ENCODE measurements around the gene DCLK1.

The DCLK1 gene

GRCh38 chr13:35866801-35867200 lies 264.4 kb downstream of the DCLK1 start:
- TF ChIP-seq TAF1 (IDR thresholded peaks at IDR 0.05; ENCODE audit: borderline replicate concordance, insufficient read depth, low read length) (no peak), POLR2AphosphoS5 (IDR thresholded peaks at IDR 0.05; ENCODE audit: low read depth, low read length) (no peak), SIN3A (IDR thresholded peaks at IDR 0.05; ENCODE audit: borderline replicate concordance, insufficient read depth, low read length) (no peak), FOXP2 (optimal IDR thresholded peaks at IDR 0.05; ENCODE audit: borderline replicate concordance, extremely low read depth, extremely low read length, insufficient read depth) (no peak), REST (IDR thresholded peaks at IDR 0.05; ENCODE audit: insufficient read depth in 1 of 2, low read depth in 2 of 2, low read length in 2 of 2) (no peak)

GRCh38 chr13:35865341-35866240 lies 265.6 kb downstream of the DCLK1 start:
- no peak for TF ChIP-seq POLR2AphosphoS5 (IDR thresholded peaks at IDR 0.05; ENCODE audit: low read depth, low read length)
- TF ChIP-seq FOXP2 (optimal IDR thresholded peaks at IDR 0.05; ENCODE audit: borderline replicate concordance, extremely low read depth, extremely low read length, insufficient read depth) = no peak
- TF ChIP-seq REST (IDR thresholded peaks at IDR 0.05; ENCODE audit: insufficient read depth in 1 of 2, low read depth in 2 of 2, low read length in 2 of 2) = no peak
- no peak for TF ChIP-seq TAF1 (IDR thresholded peaks at IDR 0.05; ENCODE audit: borderline replicate concordance, insufficient read depth, low read length)
- TF ChIP-seq SIN3A (IDR thresholded peaks at IDR 0.05; ENCODE audit: borderline replicate concordance, insufficient read depth, low read length) = no peak

GRCh38 chr13:35860661-35861060 lies 270.5 kb downstream of the DCLK1 start:
- TF ChIP-seq FOXP2 (optimal IDR thresholded peaks at IDR 0.05; ENCODE audit: borderline replicate concordance, extremely low read depth, extremely low read length, insufficient read depth) = no peak
- TF ChIP-seq TAF1 (IDR thresholded peaks at IDR 0.05; ENCODE audit: borderline replicate concordance, insufficient read depth, low read length) = no peak
- TF ChIP-seq REST (IDR thresholded peaks at IDR 0.05; ENCODE audit: insufficient read depth in 1 of 2, low read depth in 2 of 2, low read length in 2 of 2) = no peak

- no peak for TF ChIP-seq POLR2AphosphoS5 (IDR thresholded peaks at IDR 0.05; ENCODE audit: low read depth, low read length)
- no peak for TF ChIP-seq SIN3A (IDR thresholded peaks at IDR 0.05; ENCODE audit: borderline replicate concordance, insufficient read depth, low read length)
- TF ChIP-seq TAF1 (IDR thresholded peaks at IDR 0.05; ENCODE audit: borderline replicate concordance, insufficient read depth, low read length) = no peak
- TF ChIP-seq FOXP2 (optimal IDR thresholded peaks at IDR 0.05; ENCODE audit: borderline replicate concordance, extremely low read depth, extremely low read length, insufficient read depth) = no peak
- no peak for TF ChIP-seq REST (IDR thresholded peaks at IDR 0.05; ENCODE audit: insufficient read depth in 1 of 2, low read depth in 2 of 2, low read length in 2 of 2)
Measured at GRCh38 chr13:35859981-35860380, 271.2 kb downstream of the DCLK1 start.
